HepG2 (cell line): Measurements from ENCODE around the gene FAM20A. TPM values are rescaled to one million over a fixed set of nuclear protein-coding genes. Genes with fewer than 3 reads are reported as not detected.

Source experiments
- AGO2 ChIP-seq: fragments of 200-400 bp; formaldehyde crosslinking; optimal IDR thresholded peaks from 2 replicates; pipeline ENCODE3; 2017; ENCODE audit warnings: mild to moderate bottlenecking, low read depth, low read length, moderate library complexity
- ATF4 ChIP-seq, 2 experiments: fragments of 450-650 bp in 1 of 2; sonication (generic) in 1 of 2; formaldehyde crosslinking; IDR thresholded peaks; 2 replicates each; pipeline versions ENCODE4 v1.5.0 to v1.8.0; 2020 to 2022; ENCODE audit warnings: mild to moderate bottlenecking in 1 of 2, missing genetic modification reagents in 1 of 2
- HOXD1 ChIP-seq: sonication (generic); formaldehyde crosslinking; IDR thresholded peaks from 2 replicates; pipeline ENCODE4 v1.5.0; 2020; ENCODE audit warnings: missing genetic modification reagents
- MAZ ChIP-seq, 2 experiments: sonication (generic) in 1 of 2; formaldehyde crosslinking in 1 of 2; IDR thresholded peaks; 2 replicates each; pipeline versions ENCODE4 v1.5.0 to v1.6.1; 2012 to 2020; ENCODE audit warnings: low read depth in 2 of 2, mild to moderate bottlenecking in 2 of 2, borderline replicate concordance in 1 of 2, improper control_type of control experiment in 1 of 2, low read length in 1 of 2, missing genetic modification reagents in 1 of 2, moderate library complexity in 1 of 2
- MBD4 ChIP-seq: IDR thresholded peaks from 2 replicates; pipeline ENCODE4 v1.6.1; 2012; ENCODE audit warnings: low read length, inconsistent platforms, borderline replicate concordance
- NFE2L1 ChIP-seq: sonication (generic); formaldehyde crosslinking; IDR thresholded peaks from 2 replicates; pipeline ENCODE4 v1.4.0; 2020; ENCODE audit warnings: missing genetic modification reagents, mild to moderate bottlenecking, borderline replicate concordance
- NR2F6 ChIP-seq, 2 experiments: IDR thresholded peaks; 2 replicates each; pipeline ENCODE4 v1.6.1; 2016; ENCODE audit warnings: antibody characterized with exemption in 1 of 2, mild to moderate bottlenecking in 1 of 2
- PHB2 ChIP-seq: fragments of 450-650 bp; IDR thresholded peaks from 2 replicates; pipeline ENCODE4 v1.6.1; 2018; ENCODE audit not compliant: partially characterized antibody
- PRMT3 ChIP-seq: sonication (generic); formaldehyde crosslinking; IDR thresholded peaks from 2 replicates; pipeline ENCODE4 v1.8.1; 2022; ENCODE audit warnings: low read depth, mild to moderate bottlenecking, moderate library complexity, missing genetic modification reagents, borderline replicate concordance
- RORA ChIP-seq: sonication (generic); formaldehyde crosslinking; IDR thresholded peaks from 2 replicates; pipeline ENCODE4 v1.5.0; 2020; ENCODE audit warnings: mild to moderate bottlenecking, missing genetic modification reagents, moderate library complexity
- SKI ChIP-seq: fragments of 450-650 bp; IDR thresholded peaks from one replicate; pipeline ENCODE4 v1.6.1; 2018; ENCODE audit warnings: mild to moderate bottlenecking; ENCODE audit not compliant: partially characterized antibody
- ZBTB25 ChIP-seq: IDR thresholded peaks from 2 replicates; pipeline ENCODE4 v1.6.1; 2018; ENCODE audit warnings: missing genetic modification reagents
- ZNF121 ChIP-seq: sonication (generic); formaldehyde crosslinking; IDR thresholded peaks from 2 replicates; pipeline ENCODE4 v1.5.0; 2020; ENCODE audit warnings: mild to moderate bottlenecking, missing genetic modification reagents
- ZNF407 ChIP-seq: sonication (generic); formaldehyde crosslinking; IDR thresholded peaks from one replicate; pipeline ENCODE4 v1.5.1; 2020; ENCODE audit warnings: mild to moderate bottlenecking, missing genetic modification reagents; ENCODE audit errors: not compliant biosample characterization
- ZNF496 ChIP-seq: sonication (generic); formaldehyde crosslinking; IDR thresholded peaks from 2 replicates; pipeline ENCODE4 v1.8.1; 2023; ENCODE audit warnings: mild to moderate bottlenecking, moderate library complexity, missing genetic modification reagents; ENCODE audit not compliant: insufficient replicate concordance
- polyA plus RNA-seq, 8 experiments: library from polyadenylated mRNA; depleted of rRNA in 3 of 8; stranded (reverse) in 7 of 8; unstranded in 1 of 8; fragments of >200 nt; fragmentation: Illumina TruSeq in 4 of 8; extraction: Trizol in 4 of 8; gene quantifications; 2 replicates each; pipeline versions ENCODE4 v1.2.1 to v1.2.3, GENCODE V29; 2011 to 2016; ENCODE audit warnings: low read depth in 4 of 8, missing spikeins in 1 of 8, mixed read lengths in 1 of 8; ENCODE audit not compliant: insufficient read depth in 1 of 8
- total RNA-seq, 5 experiments: library from RNA; depleted of rRNA; stranded (reverse); fragments of >200 nt; fragmentation: Illumina TruSeq; extraction: Trizol; gene quantifications; 2 replicates each; pipeline ENCODE4 v1.2.3, GENCODE V29; 2016; ENCODE audit warnings: low read depth in 1 of 5
- TF ChIP-seq, protein P1 (sequence below): sonication (generic); formaldehyde crosslinking; IDR thresholded peaks from 2 replicates; pipeline ENCODE4 v1.4.0; 2020; ENCODE audit warnings: missing genetic modification reagents

FAM20A gene
- total and polyA plus RNA-seq, 2 of the 13 experiments (the other 11 are each of a cell fraction or from before 2014, with no cell fraction given) = 9.3 to 20.7 TPM

GRCh38 chr17:68512247-68512959, 88.8 kb downstream of the FAM20A start, which contains the start of gene PRKAR1A (continued):
- TF ChIP-seq HOXD1 (no peak), ZNF496 (CRISPR knock-in tag) (no peak), MAZ (IDR thresholded peaks at IDR 0.05; ENCODE audit: borderline replicate concordance, low read depth, low read length) (peak; percentile 21; the same call in 1 of the 2 replicates), MAZ (CRISPR knock-in tag; IDR thresholded peaks at IDR 0.05; ENCODE audit: low read depth) (peak; percentile 34; the same call in 1 of the 2 replicates), ZNF121 (CRISPR knock-in tag) (no peak), NR2F6 (IDR thresholded peaks at IDR 0.05) (no peak), NR2F6 (CRISPR knock-in tag; IDR thresholded peaks at IDR 0.05) (no peak; the same call in 1 of the 2 replicates), ATF4 (CRISPR knock-in tag; IDR thresholded peaks at IDR 0.05) (no peak), NFE2L1 (CRISPR knock-in tag) (no peak), ZBTB25 (CRISPR knock-in tag) (peak; percentile 3), SKI (peak; percentile 61), RORA (CRISPR knock-in tag) (no peak), ZNF407 (CRISPR knock-in tag) (peak; percentile 42), MBD4 (no peak), PRMT3 (CRISPR knock-in tag) (0 out of 2 replicates have a peak, but pooled peaks have one; percentile 6), PHB2 (no peak), AGO2 (peak; percentile 73)
- TF ChIP-seq, protein P1, sequence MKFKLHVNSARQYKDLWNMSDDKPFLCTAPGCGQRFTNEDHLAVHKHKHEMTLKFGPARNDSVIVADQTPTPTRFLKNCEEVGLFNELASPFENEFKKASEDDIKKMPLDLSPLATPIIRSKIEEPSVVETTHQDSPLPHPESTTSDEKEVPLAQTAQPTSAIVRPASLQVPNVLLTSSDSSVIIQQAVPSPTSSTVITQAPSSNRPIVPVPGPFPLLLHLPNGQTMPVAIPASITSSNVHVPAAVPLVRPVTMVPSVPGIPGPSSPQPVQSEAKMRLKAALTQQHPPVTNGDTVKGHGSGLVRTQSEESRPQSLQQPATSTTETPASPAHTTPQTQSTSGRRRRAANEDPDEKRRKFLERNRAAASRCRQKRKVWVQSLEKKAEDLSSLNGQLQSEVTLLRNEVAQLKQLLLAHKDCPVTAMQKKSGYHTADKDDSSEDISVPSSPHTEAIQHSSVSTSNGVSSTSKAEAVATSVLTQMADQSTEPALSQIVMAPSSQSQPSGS = peak; percentile 67; the same call in 1 of the 2 replicates
